Breast epithelium (tissue), 4 donors: Measurements from ENCODE around the gene ADSL. TPM values are rescaled to one million over a fixed set of nuclear protein-coding genes. Genes with fewer than 3 reads are reported as not detected.

Experiments used
- DNase-seq, 2 donors: peaks; one replicate each; pipeline ENCODE4 v3.0.0-alpha.2; 2019; ENCODE audit warnings: low spot score in 2 of 2
- H3K27ac ChIP-seq, 2 donors: fragments of 200-600 bp; sonication (generic) in 1 of 2; one replicate each; pipeline ENCODE4 v1.5.1; 2016 to 2019; ENCODE audit warnings: mild to moderate bottlenecking in 1 of 2
- H3K27me3 ChIP-seq, 2 donors: fragments of 200-600 bp; sonication (generic) in 1 of 2; one replicate each; pipeline versions ENCODE4 v1.5.1 to v1.6.0; 2017 to 2019; ENCODE audit warnings: control low read depth in 1 of 2, mild to moderate bottlenecking in 1 of 2
- H3K36me3 ChIP-seq: fragments of 200-600 bp; one replicate; pipeline ENCODE4 v1.5.1; 2019
- H3K4me1 ChIP-seq, 2 donors: fragments of 200-600 bp; sonication (generic); one replicate each; pipeline ENCODE4 v1.5.1; 2016 to 2019; ENCODE audit warnings: control low read depth in 1 of 2
- H3K4me3 ChIP-seq, 3 donors: fragments of 200-600 bp; sonication (generic); 1 replicate in 2 of 3; 2 replicates in 1 of 3; pipeline ENCODE4 v1.5.1; 2016 to 2019; ENCODE audit warnings: mild to moderate bottlenecking in 3 of 3, moderate library complexity in 2 of 3
- H3K9me3 ChIP-seq, 2 donors: fragments of 200-600 bp; sonication (generic) in 1 of 2; one replicate each; pipeline ENCODE4 v1.5.1; 2016 to 2019; ENCODE audit warnings: control low read depth in 1 of 2
- POLR2A ChIP-seq: fragments of 450-650 bp; IDR thresholded peaks from one replicate; pipeline ENCODE4 v1.6.1; 2016; ENCODE audit warnings: antibody characterized with exemption, mild to moderate bottlenecking, moderate library complexity
- POLR2AphosphoS5 ChIP-seq, 3 donors: sonication (generic); formaldehyde crosslinking; IDR thresholded peaks; one replicate each; pipeline ENCODE4 v1.6.1; 2017; ENCODE audit warnings: antibody characterized with exemption in 3 of 3
- intact Hi-C: fragments of 100-400 bp; cut with DNase I; formaldehyde crosslinking; loops from one replicate; pipeline ENCODE4 v1.15.1; 2023; ENCODE audit warnings: low total_unique reads
- total RNA-seq, 3 donors: library from RNA; depleted of rRNA; stranded (reverse); fragments of >200 nt; gene quantifications; one replicate each; pipeline ENCODE4 v1.1.0, GENCODE V29; 2016
- TF ChIP-seq, protein P1 (sequence below), 3 donors: fragments of 450-650 bp; IDR thresholded peaks; one replicate each; pipeline ENCODE4 v1.5.1; 2016 to 2017; ENCODE audit warnings: antibody characterized with exemption in 3 of 3, mild to moderate bottlenecking in 3 of 3, moderate library complexity in 3 of 3

The ADSL gene
- total RNA-seq, 3 donors from 2014 or later, result 66.6 to 92.3 (median 74.7) TPM

DNA sequence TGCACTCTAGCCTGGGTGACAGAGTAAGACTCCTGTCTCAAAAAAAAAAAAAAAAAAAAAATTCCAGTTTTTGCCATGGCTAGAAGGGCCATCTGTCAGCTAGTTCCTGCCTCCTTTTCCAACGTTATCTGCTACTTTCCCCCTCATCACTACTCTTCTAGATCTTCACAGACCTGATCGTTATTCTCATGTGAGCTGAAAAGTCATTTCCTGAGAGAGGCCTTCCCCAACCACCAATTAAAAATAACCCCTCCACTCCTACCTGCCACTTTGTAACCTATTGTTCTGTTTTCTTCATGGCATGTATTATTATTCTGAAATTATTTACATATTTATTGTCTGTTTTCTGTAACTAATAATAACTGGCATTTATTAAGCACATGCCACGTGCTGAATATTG, 48.3 kb downstream of the ADSL start:
- no peaks in the 10 kb centered on the region for H3K36me3 ChIP-seq
- no peaks in the 10 kb centered on the region for H3K9me3 ChIP-seq
- intact Hi-C loops, result no loop called here
- H3K4me3 ChIP-seq, result no peak overlapping the region
- TF ChIP-seq, protein P1, sequence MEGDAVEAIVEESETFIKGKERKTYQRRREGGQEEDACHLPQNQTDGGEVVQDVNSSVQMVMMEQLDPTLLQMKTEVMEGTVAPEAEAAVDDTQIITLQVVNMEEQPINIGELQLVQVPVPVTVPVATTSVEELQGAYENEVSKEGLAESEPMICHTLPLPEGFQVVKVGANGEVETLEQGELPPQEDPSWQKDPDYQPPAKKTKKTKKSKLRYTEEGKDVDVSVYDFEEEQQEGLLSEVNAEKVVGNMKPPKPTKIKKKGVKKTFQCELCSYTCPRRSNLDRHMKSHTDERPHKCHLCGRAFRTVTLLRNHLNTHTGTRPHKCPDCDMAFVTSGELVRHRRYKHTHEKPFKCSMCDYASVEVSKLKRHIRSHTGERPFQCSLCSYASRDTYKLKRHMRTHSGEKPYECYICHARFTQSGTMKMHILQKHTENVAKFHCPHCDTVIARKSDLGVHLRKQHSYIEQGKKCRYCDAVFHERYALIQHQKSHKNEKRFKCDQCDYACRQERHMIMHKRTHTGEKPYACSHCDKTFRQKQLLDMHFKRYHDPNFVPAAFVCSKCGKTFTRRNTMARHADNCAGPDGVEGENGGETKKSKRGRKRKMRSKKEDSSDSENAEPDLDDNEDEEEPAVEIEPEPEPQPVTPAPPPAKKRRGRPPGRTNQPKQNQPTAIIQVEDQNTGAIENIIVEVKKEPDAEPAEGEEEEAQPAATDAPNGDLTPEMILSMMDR (IDR thresholded peaks at IDR 0.05), result no peak
- TF ChIP-seq POLR2A (no peak), POLR2AphosphoS5 (IDR thresholded peaks at IDR 0.05) (no peak)
- H3K27me3 ChIP-seq, result no peaks in the 10 kb centered on the region
- H3K4me1 ChIP-seq, result peaks cover 0 to 11% of the 10 kb centered on the region in 2 donors
- DNase-seq, result no peak
- peak overlapping the region in 1 of 2 donors; percentile 29 for H3K27ac ChIP-seq

DNA sequence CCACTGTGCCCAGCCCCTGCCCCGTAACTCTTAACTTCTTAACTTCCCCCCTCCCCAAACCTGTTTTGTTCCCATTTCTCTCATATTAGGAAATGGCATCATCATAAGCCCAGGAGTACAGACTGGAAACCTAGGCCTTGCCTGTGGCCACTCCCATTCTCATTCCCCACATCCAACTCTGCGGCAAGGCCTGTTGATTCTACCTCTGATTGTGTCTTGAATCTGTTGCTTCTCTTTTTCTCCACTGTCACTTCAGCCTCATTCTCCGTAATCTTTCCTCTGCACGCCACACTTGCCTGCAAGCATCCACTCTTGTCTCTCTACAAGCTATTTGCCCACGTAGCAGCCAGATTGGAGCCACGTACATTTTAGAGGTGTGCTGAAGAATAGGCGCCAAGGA, 49.3 kb downstream of the ADSL start:
- Histone ChIP-seq H3K27me3 (no peaks in the 10 kb centered on the region), H3K4me3 (no peak overlapping the region), H3K36me3 (no peaks in the 10 kb centered on the region), H3K4me1 (peaks cover 0 to 11% of the 10 kb centered on the region in 2 donors), H3K27ac (peak overlapping the region; percentile 91 to 92), H3K9me3 (no peaks in the 10 kb centered on the region)
- intact Hi-C loops, result no loop called here
- TF ChIP-seq, protein P1 (IDR thresholded peaks at IDR 0.05), result no peak
- no peak for TF ChIP-seq POLR2AphosphoS5 (IDR thresholded peaks at IDR 0.05)
- no peak for TF ChIP-seq POLR2A
- no peak for DNase-seq

DNA sequence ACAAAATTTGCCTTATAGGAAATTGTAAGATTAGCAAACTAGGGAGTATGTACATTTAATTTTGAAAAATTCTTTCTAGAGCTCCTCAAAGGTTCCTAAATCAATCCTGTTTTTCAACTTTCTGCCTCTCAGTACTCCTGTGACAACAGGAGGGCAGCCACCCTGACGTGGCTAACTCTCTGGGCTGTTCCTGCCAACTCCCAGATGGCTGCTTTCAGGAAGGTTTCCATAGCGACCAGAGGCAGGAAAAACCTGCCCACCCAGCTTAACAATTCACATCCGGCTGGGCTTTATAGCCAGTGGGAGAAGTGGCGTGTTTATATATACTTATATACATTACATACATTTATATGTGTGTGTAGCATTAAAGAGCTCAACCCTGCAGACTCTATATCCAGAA, 50.6 kb downstream of the ADSL start:
- peak overlapping the region; percentile 91 to 92 for H3K27ac ChIP-seq
- peaks cover 0 to 11% of the 10 kb centered on the region in 2 donors for H3K4me1 ChIP-seq
- TF ChIP-seq POLR2AphosphoS5 (IDR thresholded peaks at IDR 0.05), result peak in 1 of 3 donors; percentile 52
- TF ChIP-seq, protein P1 (IDR thresholded peaks at IDR 0.05), result no peak
- TF ChIP-seq POLR2A, result no peak
- no peaks in the 10 kb centered on the region for H3K36me3 ChIP-seq
- DNase-seq, result peak; percentile 76 to 89
- no peaks in the 10 kb centered on the region for H3K27me3 ChIP-seq
- H3K9me3 ChIP-seq, result no peaks in the 10 kb centered on the region
- intact Hi-C loops, result no loop called here
- no peak overlapping the region for H3K4me3 ChIP-seq

DNA sequence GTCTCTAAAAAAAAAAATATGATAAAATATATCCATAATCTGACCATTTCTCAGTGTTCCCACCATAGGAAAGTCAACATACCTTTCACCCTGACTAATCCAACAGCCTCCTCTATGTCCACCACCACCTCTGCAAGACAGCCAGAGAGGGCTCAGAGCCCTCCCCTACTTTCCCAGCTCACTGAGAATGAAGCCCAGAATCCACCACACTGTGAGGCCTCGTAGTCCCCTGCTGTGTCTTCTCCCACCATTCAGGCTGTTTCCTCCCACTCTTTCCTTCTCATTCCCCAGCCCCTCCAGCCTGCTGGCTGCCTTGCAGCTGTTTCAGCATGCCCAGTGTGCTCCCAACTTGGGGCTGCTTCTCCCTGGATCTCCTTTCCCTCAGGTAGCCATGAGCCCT, 51.1 kb downstream of the ADSL start:
- TF ChIP-seq POLR2A (no peak), POLR2AphosphoS5 (IDR thresholded peaks at IDR 0.05) (no peak)
- TF ChIP-seq, protein P1 (IDR thresholded peaks at IDR 0.05), result no peak
- intact Hi-C loops, result no loop called here
- H3K9me3 ChIP-seq, result no peaks in the 10 kb centered on the region
- no peaks in the 10 kb centered on the region for H3K36me3 ChIP-seq
- no peak for DNase-seq
- peak overlapping the region; percentile 91 to 92 for H3K27ac ChIP-seq
- H3K4me3 ChIP-seq, result no peak overlapping the region
- H3K4me1 ChIP-seq, result peaks cover 0 to 11% of the 10 kb centered on the region in 2 donors
- no peaks in the 10 kb centered on the region for H3K27me3 ChIP-seq

DNA sequence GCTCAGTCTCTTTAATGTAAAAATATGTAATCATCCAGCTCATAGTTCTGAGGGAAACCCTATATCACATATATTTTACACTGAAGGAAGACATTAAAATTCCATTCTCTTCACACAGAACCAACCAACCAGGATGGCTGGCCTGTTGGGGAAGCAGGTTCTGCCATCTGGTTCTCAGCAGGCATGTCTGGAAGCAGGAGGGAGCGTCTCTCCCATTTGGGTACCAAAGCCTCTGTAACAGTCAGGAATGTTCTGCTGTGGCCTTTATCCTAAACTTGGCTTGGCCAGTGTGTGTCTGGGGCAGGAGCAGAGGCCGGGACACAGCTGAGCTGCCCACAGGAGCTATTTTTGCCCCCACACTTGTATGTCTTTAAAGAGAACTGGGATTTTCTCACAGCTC, 53.3 kb downstream of the ADSL start:
- DNase-seq, result no peak
- intact Hi-C loops, result no loop called here

More for the DNA sequence above, 53.3 kb downstream of the ADSL start:
- Histone ChIP-seq H3K4me1 (peaks cover 0 to 11% of the 10 kb centered on the region in 2 donors), H3K9me3 (no peaks in the 10 kb centered on the region), H3K36me3 (no peaks in the 10 kb centered on the region), H3K4me3 (no peak overlapping the region), H3K27ac (peak overlapping the region; percentile 65 to 72), H3K27me3 (no peaks in the 10 kb centered on the region)
- TF ChIP-seq POLR2AphosphoS5 (IDR thresholded peaks at IDR 0.05) (no peak), POLR2A (no peak)
- TF ChIP-seq, protein P1 (IDR thresholded peaks at IDR 0.05), result no peak
